Measurements from ENCODE around the gene CPLX4. TPM values are rescaled to one million over a fixed set of nuclear protein-coding genes. Genes with fewer than 3 reads are reported as not detected.

Gene CPLX4
- total and polyA plus RNA-seq, 2 donors (not counting 1 experiment from before 2014, with no cell fraction given) = not detected

GRCh38 chr18:59278793-59279192 lies 39.7 kb downstream of the CPLX4 start:
- Histone ChIP-seq H3K27ac (ENCODE audit: low read length in 2 of 2) (no peak overlapping the region), H3K4me2 (replicated peaks; ENCODE audit: low read depth, low read length, poor library complexity, severe bottlenecking) (no peak overlapping the region), H3K9ac (ENCODE audit: low read length) (no peak overlapping the region), H3K9me3 (ENCODE audit: control extremely low read depth in 1 of 3, control insufficient read depth in 2 of 3, insufficient read depth in 1 of 3, low read length in 2 of 3) (peaks cover 0 to 8% (median 1%) of the 10 kb centered on the region in 3 donors), H2AFZ (ENCODE audit: insufficient read depth, low read depth, low read length, poor library complexity, severe bottlenecking) (no peak overlapping the region), H3K4me3 (ENCODE audit: control extremely low read depth in 1 of 5, extremely low read depth in 1 of 5, insufficient read depth in 1 of 5, low read depth in 2 of 5, low read length in 4 of 5) (no peak overlapping the region), H3K36me3 (replicated peaks in 1 of 2; ENCODE audit: control extremely low read depth in 1 of 2, control insufficient read depth in 1 of 2, extremely low read depth in 1 of 2, insufficient read depth in 2 of 2, low read length in 1 of 2) (no peaks in the 10 kb centered on the region), H3K79me2 (ENCODE audit: control insufficient read depth, insufficient read depth, low read length) (no peaks in the 10 kb centered on the region), H4K20me1 (ENCODE audit: control insufficient read depth, insufficient read depth, low read length, poor library complexity, severe bottlenecking) (no peaks in the 10 kb centered on the region), H3K27me3 (replicated peaks in 1 of 4; ENCODE audit: control extremely low read depth in 1 of 4, control insufficient read depth in 3 of 4, insufficient read depth in 4 of 4, low read length in 3 of 4) (peaks cover 0 to 43% (median 26%) of the 10 kb centered on the region in 4 experiments), H3K4me1 (ENCODE audit: control insufficient read depth in 2 of 2, insufficient read depth in 2 of 2, low read length in 2 of 2) (peaks cover 1 to 5% of the 10 kb centered on the region in 2 donors)
- no peaks in the 10 kb centered on the region for H3K9me3 Mint-ChIP-seq (ENCODE audit: insufficient read depth)
- CTCF ChIA-PET = no interaction called here
- peaks cover 66% of the 10 kb centered on the region for H3K27me3 Mint-ChIP-seq
- ATAC-seq (ENCODE audit: low read depth) (no peak), DNase-seq (no peak)
- intact Hi-C loops (cut with micrococcal nuclease) = no loop called here
- POLR2A ChIA-PET = no interaction called here
- H3K4me1 Mint-ChIP-seq = peaks cover 2% of the 10 kb centered on the region
- WGBS (ENCODE audit: insufficient coverage) = 75% methylated on average over 1 of the region's 5 CpGs
- no peak for TF ChIP-seq EZH2 (IDR thresholded peaks at IDR 0.05; ENCODE audit: borderline replicate concordance, insufficient read depth, low read depth, low read length, poor library complexity, severe bottlenecking)
- H3K4me3 Mint-ChIP-seq = no peak overlapping the region
- H3K27ac Mint-ChIP-seq = no peak overlapping the region

- Mint-ChIP-seq H3K4me3 (no peak overlapping the region), H3K9me3 (ENCODE audit: insufficient read depth) (no peaks in the 10 kb centered on the region), H3K27ac (no peak overlapping the region), H3K27me3 (peaks cover 66% of the 10 kb centered on the region), H3K4me1 (peaks cover 11% of the 10 kb centered on the region)
- TF ChIP-seq, protein P1, sequence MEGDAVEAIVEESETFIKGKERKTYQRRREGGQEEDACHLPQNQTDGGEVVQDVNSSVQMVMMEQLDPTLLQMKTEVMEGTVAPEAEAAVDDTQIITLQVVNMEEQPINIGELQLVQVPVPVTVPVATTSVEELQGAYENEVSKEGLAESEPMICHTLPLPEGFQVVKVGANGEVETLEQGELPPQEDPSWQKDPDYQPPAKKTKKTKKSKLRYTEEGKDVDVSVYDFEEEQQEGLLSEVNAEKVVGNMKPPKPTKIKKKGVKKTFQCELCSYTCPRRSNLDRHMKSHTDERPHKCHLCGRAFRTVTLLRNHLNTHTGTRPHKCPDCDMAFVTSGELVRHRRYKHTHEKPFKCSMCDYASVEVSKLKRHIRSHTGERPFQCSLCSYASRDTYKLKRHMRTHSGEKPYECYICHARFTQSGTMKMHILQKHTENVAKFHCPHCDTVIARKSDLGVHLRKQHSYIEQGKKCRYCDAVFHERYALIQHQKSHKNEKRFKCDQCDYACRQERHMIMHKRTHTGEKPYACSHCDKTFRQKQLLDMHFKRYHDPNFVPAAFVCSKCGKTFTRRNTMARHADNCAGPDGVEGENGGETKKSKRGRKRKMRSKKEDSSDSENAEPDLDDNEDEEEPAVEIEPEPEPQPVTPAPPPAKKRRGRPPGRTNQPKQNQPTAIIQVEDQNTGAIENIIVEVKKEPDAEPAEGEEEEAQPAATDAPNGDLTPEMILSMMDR (IDR thresholded peaks at IDR 0.05) = no peak
- TF ChIP-seq EZH2 (IDR thresholded peaks at IDR 0.05; ENCODE audit: borderline replicate concordance, insufficient read depth, low read depth, low read length, poor library complexity, severe bottlenecking) = no peak
- Histone ChIP-seq H2AFZ (ENCODE audit: insufficient read depth, low read depth, low read length, poor library complexity, severe bottlenecking) (no peak overlapping the region), H3K9me3 (ENCODE audit: control extremely low read depth in 1 of 3, control insufficient read depth in 2 of 3, insufficient read depth in 1 of 3, low read length in 2 of 3) (peaks cover 0 to 27% (median 1%) of the 10 kb centered on the region in 3 donors), H3K36me3 (replicated peaks in 1 of 2; ENCODE audit: control extremely low read depth in 1 of 2, control insufficient read depth in 1 of 2, extremely low read depth in 1 of 2, insufficient read depth in 2 of 2, low read length in 1 of 2) (no peaks in the 10 kb centered on the region), H3K4me3 (ENCODE audit: control extremely low read depth in 1 of 5, extremely low read depth in 1 of 5, insufficient read depth in 1 of 5, low read depth in 2 of 5, low read length in 4 of 5) (no peak overlapping the region), H3K27ac (ENCODE audit: low read length in 2 of 2) (no peak overlapping the region), H4K20me1 (ENCODE audit: control insufficient read depth, insufficient read depth, low read length, poor library complexity, severe bottlenecking) (no peaks in the 10 kb centered on the region), H3K4me2 (replicated peaks; ENCODE audit: low read depth, low read length, poor library complexity, severe bottlenecking) (no peak overlapping the region), H3K79me2 (ENCODE audit: control insufficient read depth, insufficient read depth, low read length) (no peaks in the 10 kb centered on the region), H3K27me3 (replicated peaks in 1 of 4; ENCODE audit: control extremely low read depth in 1 of 4, control insufficient read depth in 3 of 4, insufficient read depth in 4 of 4, low read length in 3 of 4) (peaks cover 0 to 65% (median 44%) of the 10 kb centered on the region in 4 experiments), H3K4me1 (ENCODE audit: control insufficient read depth in 2 of 2, insufficient read depth in 2 of 2, low read length in 2 of 2) (peaks cover 19 to 29% of the 10 kb centered on the region in 2 donors), H3K9ac (ENCODE audit: low read length) (no peak overlapping the region)
- intact Hi-C loops (cut with micrococcal nuclease) = no loop called here
- 35% methylated on average over 2 of the region's 5 CpGs for WGBS (ENCODE audit: insufficient coverage)
- ATAC-seq (ENCODE audit: low read depth) (no peak), DNase-seq (no peak)
- ChIA-PET POLR2A (no interaction called here), CTCF (interaction anchor here (0.6 to 1.1 kb wide), 2 partner anchors 25 to 206 kb away, joined by 3 read pairs; no protein-coding TSS in a partner anchor)
These were observed 42.4 kb downstream of the CPLX4 start for GRCh38 chr18:59276047-59276446.

Measured in B cell (primary cell).